ENCODE measurements around the gene CHD5. TPM values are rescaled to one million over a fixed set of nuclear protein-coding genes. Genes with fewer than 3 reads are reported as not detected.

The CHD5 gene
- polyA plus RNA-seq, 1 donor (not counting 4 experiments of a cell fraction or from before 2014, with no cell fraction given), result 0.07 TPM

- DNase-seq (ENCODE audit: low read depth, low spot score) (no peak), FAIRE-seq (no peak)
- Histone ChIP-seq H3K4me1 (ENCODE audit: control insufficient read depth, extremely low read depth, insufficient read depth, low read length) (peaks cover 3% of the 10 kb centered on the region), H3K4me3 (ENCODE audit: control insufficient read depth in 2 of 3, extremely low read depth in 1 of 3, insufficient read depth in 2 of 3, low read depth in 1 of 3, low read length in 3 of 3) (no peak overlapping the region), H3K36me3 (ENCODE audit: control insufficient read depth in 2 of 2, extremely low read depth in 1 of 2, insufficient read depth in 2 of 2, low read length in 2 of 2) (no peaks in the 10 kb centered on the region), H3K9ac (ENCODE audit: control insufficient read depth, extremely low read depth, insufficient read depth, low read length) (no peak overlapping the region), H3K9me3 (ENCODE audit: control insufficient read depth, low read depth, low read length) (no peaks in the 10 kb centered on the region), H3K27me3 (ENCODE audit: control insufficient read depth, extremely low read depth, insufficient read depth, low read length) (peaks cover 6% of the 10 kb centered on the region), H2AFZ (ENCODE audit: control insufficient read depth, low read length) (no peak overlapping the region), H4K20me1 (ENCODE audit: control insufficient read depth, extremely low read depth, insufficient read depth, low read length) (no peaks in the 10 kb centered on the region), H3K79me2 (ENCODE audit: control insufficient read depth, insufficient read depth, low read length) (no peaks in the 10 kb centered on the region), H3K4me2 (ENCODE audit: control insufficient read depth, extremely low read depth, insufficient read depth, low read depth, low read length) (no peak overlapping the region), H3K27ac (ENCODE audit: control insufficient read depth, insufficient read depth, low read length) (no peak overlapping the region), H3K9me1 (ENCODE audit: control insufficient read depth, extremely low read depth, insufficient read depth, low read length) (no peaks in the 10 kb centered on the region)
- TF ChIP-seq, protein P1, sequence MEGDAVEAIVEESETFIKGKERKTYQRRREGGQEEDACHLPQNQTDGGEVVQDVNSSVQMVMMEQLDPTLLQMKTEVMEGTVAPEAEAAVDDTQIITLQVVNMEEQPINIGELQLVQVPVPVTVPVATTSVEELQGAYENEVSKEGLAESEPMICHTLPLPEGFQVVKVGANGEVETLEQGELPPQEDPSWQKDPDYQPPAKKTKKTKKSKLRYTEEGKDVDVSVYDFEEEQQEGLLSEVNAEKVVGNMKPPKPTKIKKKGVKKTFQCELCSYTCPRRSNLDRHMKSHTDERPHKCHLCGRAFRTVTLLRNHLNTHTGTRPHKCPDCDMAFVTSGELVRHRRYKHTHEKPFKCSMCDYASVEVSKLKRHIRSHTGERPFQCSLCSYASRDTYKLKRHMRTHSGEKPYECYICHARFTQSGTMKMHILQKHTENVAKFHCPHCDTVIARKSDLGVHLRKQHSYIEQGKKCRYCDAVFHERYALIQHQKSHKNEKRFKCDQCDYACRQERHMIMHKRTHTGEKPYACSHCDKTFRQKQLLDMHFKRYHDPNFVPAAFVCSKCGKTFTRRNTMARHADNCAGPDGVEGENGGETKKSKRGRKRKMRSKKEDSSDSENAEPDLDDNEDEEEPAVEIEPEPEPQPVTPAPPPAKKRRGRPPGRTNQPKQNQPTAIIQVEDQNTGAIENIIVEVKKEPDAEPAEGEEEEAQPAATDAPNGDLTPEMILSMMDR (optimal IDR thresholded peaks at IDR 0.05 in 1 of 3, IDR thresholded peaks at IDR 0.05 in 1 of 3, conservative IDR thresholded peaks at IDR 0.05 in 1 of 3; ENCODE audit: extremely low read depth in 1 of 3, insufficient read depth in 2 of 3, low read length in 3 of 3), result no peak
- no peak for TF ChIP-seq EZH2 (IDR thresholded peaks at IDR 0.05; ENCODE audit: low read length)
- dilution Hi-C loops (cut with MboI; ENCODE audit: extremely low pct_ligation_motif_present, low sequenced_read_pairs), result no loop called here
Measured at GRCh38 chr1:6142734-6143133, 37.4 kb downstream of the CHD5 start.

DNA sequence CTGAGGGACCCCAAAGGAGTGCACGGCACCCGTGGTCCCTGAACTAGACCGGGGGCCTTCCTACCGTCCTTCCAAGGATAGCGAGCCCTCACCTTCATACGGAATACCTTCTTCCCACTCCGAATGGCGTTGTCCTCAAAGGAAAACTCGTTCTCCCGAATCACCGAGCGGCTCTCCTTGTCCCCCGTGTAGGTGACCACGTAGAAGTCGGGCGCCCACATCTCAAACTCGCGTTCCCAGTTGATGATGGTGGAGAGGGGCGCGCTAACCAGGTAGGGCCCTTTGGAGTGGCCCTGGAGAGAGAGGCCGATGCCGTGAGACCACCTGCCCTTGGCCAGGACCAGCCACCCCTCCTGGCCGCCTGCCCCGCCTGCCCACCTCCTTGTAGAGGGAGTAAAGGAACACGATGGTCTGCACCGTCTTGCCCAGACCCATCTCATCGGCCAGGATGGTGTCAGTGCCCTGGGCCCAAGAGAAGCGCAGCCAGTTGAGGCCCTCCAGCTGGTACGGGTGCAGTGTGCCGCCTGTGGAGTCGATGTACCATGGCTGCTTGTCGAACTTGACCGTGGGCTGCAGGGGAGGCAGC lies 38.0 kb downstream of the CHD5 start:
- H3K27me3 ChIP-seq (ENCODE audit: control insufficient read depth, extremely low read depth, insufficient read depth, low read length), result peaks cover 2% of the 10 kb centered on the region
- H2AFZ ChIP-seq (ENCODE audit: control insufficient read depth, low read length), result no peak overlapping the region
- TF ChIP-seq, protein P1 (optimal IDR thresholded peaks at IDR 0.05 in 1 of 3, IDR thresholded peaks at IDR 0.05 in 1 of 3, conservative IDR thresholded peaks at IDR 0.05 in 1 of 3; ENCODE audit: extremely low read depth in 1 of 3, insufficient read depth in 2 of 3, low read length in 3 of 3), result no peak
- TF ChIP-seq EZH2 (IDR thresholded peaks at IDR 0.05; ENCODE audit: low read length), result no peak
- no peaks in the 10 kb centered on the region for H3K9me1 ChIP-seq (ENCODE audit: control insufficient read depth, extremely low read depth, insufficient read depth, low read length)
- H4K20me1 ChIP-seq (ENCODE audit: control insufficient read depth, extremely low read depth, insufficient read depth, low read length), result no peaks in the 10 kb centered on the region
- FAIRE-seq, result no peak
- H3K9me3 ChIP-seq (ENCODE audit: control insufficient read depth, low read depth, low read length), result no peaks in the 10 kb centered on the region
- dilution Hi-C loops (cut with MboI; ENCODE audit: extremely low pct_ligation_motif_present, low sequenced_read_pairs), result no loop called here
- H3K4me2 ChIP-seq (ENCODE audit: control insufficient read depth, extremely low read depth, insufficient read depth, low read depth, low read length), result no peak overlapping the region
- no peak for DNase-seq (ENCODE audit: low read depth, low spot score)
- peaks cover 3% of the 10 kb centered on the region for H3K4me1 ChIP-seq (ENCODE audit: control insufficient read depth, extremely low read depth, insufficient read depth, low read length)
- no peak overlapping the region for H3K27ac ChIP-seq (ENCODE audit: control insufficient read depth, insufficient read depth, low read length)
- H3K9ac ChIP-seq (ENCODE audit: control insufficient read depth, extremely low read depth, insufficient read depth, low read length), result no peak overlapping the region
- H3K4me3 ChIP-seq (ENCODE audit: control insufficient read depth in 2 of 3, extremely low read depth in 1 of 3, insufficient read depth in 2 of 3, low read depth in 1 of 3, low read length in 3 of 3), result no peak overlapping the region
- no peaks in the 10 kb centered on the region for H3K79me2 ChIP-seq (ENCODE audit: control insufficient read depth, insufficient read depth, low read length)
- H3K36me3 ChIP-seq (ENCODE audit: control insufficient read depth in 2 of 2, extremely low read depth in 1 of 2, insufficient read depth in 2 of 2, low read length in 2 of 2), result no peaks in the 10 kb centered on the region

Measured in keratinocyte (primary cell).